Measurements from ENCODE around the gene OTUB2. TPM values are rescaled to one million over a fixed set of nuclear protein-coding genes. Genes with fewer than 3 reads are reported as not detected.

OTUB2 gene
- total and polyA plus RNA-seq, 9 donors = 0.41 to 1.6 (median 0.76) TPM

- Histone ChIP-seq H3K27me3 (no peaks in the 10 kb centered on the region), H3K36me3 (no peaks in the 10 kb centered on the region), H3K27ac (no peak overlapping the region), H3K9me3 (no peaks in the 10 kb centered on the region), H3K4me1 (ENCODE audit: insufficient read depth) (peaks cover 2% of the 10 kb centered on the region), H3K4me3 (no peak overlapping the region)
- WGBS, 3 donors = 57 to 64% (median 60%) methylated on average over 1 to 3 of the region's 3 CpGs
- no peak for DNase-seq
- intact Hi-C loops (cut with DNase I) = no loop called here
- no peak for TF ChIP-seq EP300 (IDR thresholded peaks at IDR 0.05)
- no peak for TF ChIP-seq CTCF (IDR thresholded peaks at IDR 0.05)
- no peak for TF ChIP-seq POLR2A (IDR thresholded peaks at IDR 0.05)
Observed at GRCh38 chr14:93987815-93988476, 38.2 kb upstream of the OTUB2 start.

GRCh38 chr14:93989939-93990338, 36.2 kb upstream of the OTUB2 start:
- TF ChIP-seq EP300 (IDR thresholded peaks at IDR 0.05) (no peak), CTCF (IDR thresholded peaks at IDR 0.05) (no peak), POLR2A (IDR thresholded peaks at IDR 0.05) (no peak)
- WGBS, 3 donors = 57 to 60% (median 60%) methylated on average over 4 of the region's 4 CpGs
- Histone ChIP-seq H3K27me3 (no peaks in the 10 kb centered on the region), H3K9me3 (no peaks in the 10 kb centered on the region), H3K36me3 (no peaks in the 10 kb centered on the region), H3K4me1 (ENCODE audit: insufficient read depth) (peaks cover 1% of the 10 kb centered on the region), H3K4me3 (no peak overlapping the region), H3K27ac (no peak overlapping the region)
- DNase-seq = no peak
- intact Hi-C loops (cut with DNase I) = no loop called here

GRCh38 chr14:93991212-93991611, 34.9 kb upstream of the OTUB2 start:
- Histone ChIP-seq H3K27ac (no peak overlapping the region), H3K36me3 (no peaks in the 10 kb centered on the region), H3K4me3 (no peak overlapping the region), H3K27me3 (no peaks in the 10 kb centered on the region), H3K9me3 (no peaks in the 10 kb centered on the region), H3K4me1 (ENCODE audit: insufficient read depth) (peaks cover 4% of the 10 kb centered on the region)
- WGBS, 3 donors = 80 to 89% (median 81%) methylated on average over 10 of the region's 10 CpGs
- intact Hi-C loops (cut with DNase I) = no loop called here
- TF ChIP-seq POLR2A (IDR thresholded peaks at IDR 0.05) (no peak), CTCF (IDR thresholded peaks at IDR 0.05) (no peak), EP300 (IDR thresholded peaks at IDR 0.05) (no peak)
- DNase-seq = no peak

- no peaks in the 10 kb centered on the region for H3K9me3 ChIP-seq
- intact Hi-C loops (cut with DNase I) = no loop called here
- no peak for DNase-seq
- WGBS, 3 donors = 96 to 98% (median 96%) methylated on average over 4 of the region's 4 CpGs
- no peaks in the 10 kb centered on the region for H3K36me3 ChIP-seq
- H3K27me3 ChIP-seq = no peaks in the 10 kb centered on the region
- no peak overlapping the region for H3K27ac ChIP-seq
- no peak overlapping the region for H3K4me3 ChIP-seq
- TF ChIP-seq CTCF (IDR thresholded peaks at IDR 0.05) = no peak
- TF ChIP-seq EP300 (IDR thresholded peaks at IDR 0.05) = no peak
- no peak for TF ChIP-seq POLR2A (IDR thresholded peaks at IDR 0.05)
- peaks cover 4% of the 10 kb centered on the region for H3K4me1 ChIP-seq (ENCODE audit: insufficient read depth)
Observed at GRCh38 chr14:93991649-93992048, 34.5 kb upstream of the OTUB2 start.
